Gastrocnemius medialis (tissue), 4 donors: ENCODE measurements around the gene TCF4. TPM values are rescaled to one million over a fixed set of nuclear protein-coding genes. Genes with fewer than 3 reads are reported as not detected.

Experiments
- ATAC-seq, 2 donors: fragments of 150-250 bp; one replicate each; pipeline ENCODE4 v1.9.1; 2016
- DNase-seq, 2 donors: peaks; one replicate each; pipeline ENCODE4 v3.0.0-alpha.2; 2019
- H3K27ac ChIP-seq, 4 donors: fragments of 200-600 bp; sonication (generic); 1 replicate in 1 of 4; 2 replicates in 3 of 4; pipeline ENCODE4 v1.5.1; 2016 to 2018; ENCODE audit warnings: mild to moderate bottlenecking in 2 of 4, moderate library complexity in 1 of 4
- H3K27me3 ChIP-seq, 3 donors: fragments of 200-600 bp; sonication (generic) in 2 of 3; 1 replicate in 1 of 3; 2 replicates in 2 of 3; pipeline versions ENCODE4 v1.5.1 to v1.6.0; 2016 to 2019; ENCODE audit warnings: mild to moderate bottlenecking in 1 of 3, moderate library complexity in 1 of 3
- H3K36me3 ChIP-seq, 2 donors: fragments of 200-600 bp; sonication (generic) in 1 of 2; one replicate each; pipeline ENCODE4 v1.5.1; 2017 to 2018
- H3K4me1 ChIP-seq, 2 donors: fragments of 200-600 bp; sonication (generic) in 1 of 2; one replicate each; pipeline ENCODE4 v1.5.1; 2016 to 2017; ENCODE audit warnings: mild to moderate bottlenecking in 2 of 2
- H3K4me3 ChIP-seq, 4 donors: fragments of 200-600 bp; sonication (generic) in 3 of 4; 1 replicate in 1 of 4; 2 replicates in 3 of 4; pipeline ENCODE4 v1.5.1; 2016 to 2019; ENCODE audit warnings: mild to moderate bottlenecking in 2 of 4
- H3K9me3 ChIP-seq, 3 donors: fragments of 200-600 bp; sonication (generic) in 2 of 3; 1 replicate in 1 of 3; 2 replicates in 2 of 3; pipeline ENCODE4 v1.5.1; 2016 to 2019
- POLR2A ChIP-seq, 2 donors: fragments of 450-650 bp; IDR thresholded peaks; one replicate each; pipeline ENCODE4 v1.6.1; 2017; ENCODE audit warnings: antibody characterized with exemption in 2 of 2, mild to moderate bottlenecking in 2 of 2, moderate library complexity in 2 of 2
- in situ Hi-C, 4 donors: fragments of 200-750 bp; cut with MboI; loops; one replicate each; pipeline versions ENCODE4 v1.15.0 to v1.8.0; 2017; ENCODE audit warnings: low sequenced_read_pairs in 4 of 4
- intact Hi-C: fragments of 100-400 bp; cut with DNase I; formaldehyde crosslinking; loops from one replicate; pipeline ENCODE4 v1.15.1; 2023; ENCODE audit warnings: low total_unique reads
- total RNA-seq, 4 donors: library from RNA; depleted of rRNA; stranded (reverse); fragments of >200 nt; gene quantifications; one replicate each; pipeline versions ENCODE4 v1.1.0 to v1.2.3, GENCODE V29; 2016
- TF ChIP-seq, protein P1 (sequence below), 5 experiments: fragments of 450-650 bp in 3 of 5; fragments of 200-600 bp in 2 of 5; sonication (generic) in 2 of 5; IDR thresholded peaks in 4 of 5; conservative IDR thresholded peaks in 1 of 5; 1 replicate in 4 of 5; 2 replicates in 1 of 5; pipeline ENCODE4 v1.5.1; 2016 to 2019; ENCODE audit warnings: antibody characterized with exemption in 5 of 5, mild to moderate bottlenecking in 3 of 5, moderate library complexity in 3 of 5

Gene TCF4
- total RNA-seq, 4 donors from 2014 or later: 40.3 to 60.6 (median 53.6) TPM

DNA sequence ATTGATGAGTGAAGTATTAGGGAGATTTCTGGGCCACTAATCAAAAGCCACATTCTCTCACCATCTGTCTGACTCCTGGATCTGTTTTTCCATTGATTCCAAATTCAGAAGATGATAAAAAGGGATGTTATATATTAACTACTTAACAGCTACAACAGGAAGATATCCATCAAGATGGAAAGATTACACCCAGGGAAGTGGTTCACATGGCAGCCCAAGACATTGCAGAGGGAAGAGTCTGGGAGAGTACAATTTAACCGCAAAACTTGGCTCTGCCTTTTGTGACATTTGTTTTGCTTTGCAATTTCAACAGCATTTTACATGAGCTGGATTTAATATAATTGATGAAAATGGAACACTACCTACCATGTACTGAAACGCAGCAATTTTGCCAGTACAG lies 22.5 kb upstream of the TCF4 start:
- DNase-seq (no peak), ATAC-seq (no peak)
- H3K27ac ChIP-seq: no peak overlapping the region
- H3K27me3 ChIP-seq: no peaks in the 10 kb centered on the region
- intact Hi-C loops: no loop called here
- no peak overlapping the region for H3K4me3 ChIP-seq
- in situ Hi-C loops: no loop called here
- no peak for TF ChIP-seq POLR2A (IDR thresholded peaks at IDR 0.05)
- TF ChIP-seq, protein P1, sequence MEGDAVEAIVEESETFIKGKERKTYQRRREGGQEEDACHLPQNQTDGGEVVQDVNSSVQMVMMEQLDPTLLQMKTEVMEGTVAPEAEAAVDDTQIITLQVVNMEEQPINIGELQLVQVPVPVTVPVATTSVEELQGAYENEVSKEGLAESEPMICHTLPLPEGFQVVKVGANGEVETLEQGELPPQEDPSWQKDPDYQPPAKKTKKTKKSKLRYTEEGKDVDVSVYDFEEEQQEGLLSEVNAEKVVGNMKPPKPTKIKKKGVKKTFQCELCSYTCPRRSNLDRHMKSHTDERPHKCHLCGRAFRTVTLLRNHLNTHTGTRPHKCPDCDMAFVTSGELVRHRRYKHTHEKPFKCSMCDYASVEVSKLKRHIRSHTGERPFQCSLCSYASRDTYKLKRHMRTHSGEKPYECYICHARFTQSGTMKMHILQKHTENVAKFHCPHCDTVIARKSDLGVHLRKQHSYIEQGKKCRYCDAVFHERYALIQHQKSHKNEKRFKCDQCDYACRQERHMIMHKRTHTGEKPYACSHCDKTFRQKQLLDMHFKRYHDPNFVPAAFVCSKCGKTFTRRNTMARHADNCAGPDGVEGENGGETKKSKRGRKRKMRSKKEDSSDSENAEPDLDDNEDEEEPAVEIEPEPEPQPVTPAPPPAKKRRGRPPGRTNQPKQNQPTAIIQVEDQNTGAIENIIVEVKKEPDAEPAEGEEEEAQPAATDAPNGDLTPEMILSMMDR (IDR thresholded peaks at IDR 0.05 in 4 of 5, conservative IDR thresholded peaks at IDR 0.05 in 1 of 5): no peak
- no peaks in the 10 kb centered on the region for H3K4me1 ChIP-seq
- H3K9me3 ChIP-seq: no peaks in the 10 kb centered on the region
- H3K36me3 ChIP-seq: no peaks in the 10 kb centered on the region

GRCh38 chr18:55609160-55609825 lies 21.3 kb upstream of the TCF4 start:
- Histone ChIP-seq H3K36me3 (no peaks in the 10 kb centered on the region), H3K4me3 (no peak overlapping the region), H3K4me1 (no peaks in the 10 kb centered on the region), H3K27me3 (no peaks in the 10 kb centered on the region), H3K9me3 (no peaks in the 10 kb centered on the region), H3K27ac (no peak overlapping the region)
- no peak for ATAC-seq
- in situ Hi-C loops (no loop called here), intact Hi-C loops (no loop called here)
- TF ChIP-seq POLR2A (IDR thresholded peaks at IDR 0.05): no peak
- TF ChIP-seq, protein P1 (IDR thresholded peaks at IDR 0.05 in 4 of 5, conservative IDR thresholded peaks at IDR 0.05 in 1 of 5): no peak
- DNase-seq: no peak

- no peak for TF ChIP-seq POLR2A (IDR thresholded peaks at IDR 0.05)
- TF ChIP-seq, protein P1 (IDR thresholded peaks at IDR 0.05 in 4 of 5, conservative IDR thresholded peaks at IDR 0.05 in 1 of 5): no peak
- intact Hi-C loops: no loop called here
- no peaks in the 10 kb centered on the region for H3K27me3 ChIP-seq
- H3K4me3 ChIP-seq: no peak overlapping the region
- ATAC-seq: no peak
- no peak overlapping the region for H3K27ac ChIP-seq
- no peaks in the 10 kb centered on the region for H3K36me3 ChIP-seq
- in situ Hi-C loops: no loop called here
- H3K4me1 ChIP-seq: no peaks in the 10 kb centered on the region
- no peak for DNase-seq
- no peaks in the 10 kb centered on the region for H3K9me3 ChIP-seq
These were observed 20.5 kb upstream of the TCF4 start for GRCh38 chr18:55608497-55608896.

GRCh38 chr18:55607773-55608172 lies 19.8 kb upstream of the TCF4 start:
- H3K4me3 ChIP-seq: no peak overlapping the region
- no peak for DNase-seq
- no peak overlapping the region for H3K27ac ChIP-seq
- in situ Hi-C loops: no loop called here
- H3K4me1 ChIP-seq: no peaks in the 10 kb centered on the region
- ATAC-seq: no peak
- no peak for TF ChIP-seq POLR2A (IDR thresholded peaks at IDR 0.05)
- TF ChIP-seq, protein P1 (IDR thresholded peaks at IDR 0.05 in 4 of 5, conservative IDR thresholded peaks at IDR 0.05 in 1 of 5): no peak
- H3K36me3 ChIP-seq: no peaks in the 10 kb centered on the region
- intact Hi-C loops: no loop called here
- no peaks in the 10 kb centered on the region for H3K27me3 ChIP-seq
- no peaks in the 10 kb centered on the region for H3K9me3 ChIP-seq
